Measurements from ENCODE around the gene NMRK2.

NMRK2 gene

GRCh38 chr19:3980353-3981251 lies 47.7 kb downstream of the NMRK2 start:
- in situ Hi-C loops (cut with HindIII; ENCODE audit: low sequenced_read_pairs) = loop anchor here (25.0 kb wide), 1 partner anchor 232 kb away; no protein-coding TSS in a partner anchor

GRCh38 chr19:3981373-3981735 lies 48.5 kb downstream of the NMRK2 start:
- in situ Hi-C loops (cut with HindIII; ENCODE audit: low sequenced_read_pairs) = loop anchor here (25.0 kb wide), 1 partner anchor 231 kb away; no protein-coding TSS in a partner anchor

GRCh38 chr19:3981736-3982681 lies 49.1 kb downstream of the NMRK2 start:
- in situ Hi-C loops (cut with HindIII; ENCODE audit: low sequenced_read_pairs) = loop anchor here (25.0 kb wide), 1 partner anchor 230 kb away; no protein-coding TSS in a partner anchor

GRCh38 chr19:3982701-3983541 lies 50.1 kb downstream of the NMRK2 start:
- in situ Hi-C loops (cut with HindIII; ENCODE audit: low sequenced_read_pairs) = loop anchor here (25.0 kb wide), 1 partner anchor 229 kb away; no protein-coding TSS in a partner anchor

GRCh38 chr19:3983542-3983914 lies 50.7 kb downstream of the NMRK2 start:
- in situ Hi-C loops (cut with HindIII; ENCODE audit: low sequenced_read_pairs) = loop anchor here (25.0 kb wide), 1 partner anchor 229 kb away; no protein-coding TSS in a partner anchor

GRCh38 chr19:3983936-3984583 lies 51.2 kb downstream of the NMRK2 start:
- in situ Hi-C loops (cut with HindIII; ENCODE audit: low sequenced_read_pairs) = loop anchor here (25.0 kb wide), 1 partner anchor 228 kb away; no protein-coding TSS in a partner anchor

GRCh38 chr19:3984584-3984907 lies 51.7 kb downstream of the NMRK2 start:
- in situ Hi-C loops (cut with HindIII; ENCODE audit: low sequenced_read_pairs) = loop anchor here (25.0 kb wide), 1 partner anchor 228 kb away; no protein-coding TSS in a partner anchor

- in situ Hi-C loops (cut with HindIII; ENCODE audit: low sequenced_read_pairs) = loop anchor here (25.0 kb wide), 1 partner anchor 227 kb away; no protein-coding TSS in a partner anchor
Measured at GRCh38 chr19:3984908-3985642, 52.2 kb downstream of the NMRK2 start, which contains the start of gene EEF2. Gene EEF2, minus strand, starts transcription at chr19:3985463. Its CDS starts 83 bp downstream, at chr19:3985380.

- in situ Hi-C loops (cut with HindIII; ENCODE audit: low sequenced_read_pairs) = loop anchor here (25.0 kb wide), 1 partner anchor 227 kb away; no protein-coding TSS in a partner anchor
Measured at GRCh38 chr19:3985643-3986259, 52.9 kb downstream of the NMRK2 start.

- in situ Hi-C loops (cut with HindIII; ENCODE audit: low sequenced_read_pairs) = loop anchor here (25.0 kb wide), 1 partner anchor 226 kb away; no protein-coding TSS in a partner anchor
Measured at GRCh38 chr19:3986260-3987041, 53.6 kb downstream of the NMRK2 start.

GRCh38 chr19:3987619-3988371 lies 54.9 kb downstream of the NMRK2 start:
- in situ Hi-C loops (cut with HindIII; ENCODE audit: low sequenced_read_pairs) = loop anchor here (25.0 kb wide), 1 partner anchor 225 kb away; no protein-coding TSS in a partner anchor

GRCh38 chr19:3990815-3991117 lies 57.9 kb downstream of the NMRK2 start:
- in situ Hi-C loops (cut with HindIII; ENCODE audit: low sequenced_read_pairs) = loop anchor here (25.0 kb wide), 1 partner anchor 222 kb away; no protein-coding TSS in a partner anchor

All from DLD1 (cell line).